HG02798 (cell line): ENCODE measurements around the gene NUDT10.
"Not testable (repeated sequence)": the region's sequence is repeated elsewhere in the genome, so short reads cannot be mapped to it uniquely, and the experiment has no call there.

Experiments used
- ATAC-seq: cut with Tn5 transposase; IDR thresholded peaks from one replicate; pipeline ENCODE4 v1.9.1; 2021; ENCODE audit warnings: mild to moderate bottlenecking; ENCODE audit not compliant: unreplicated experiment, poor library complexity

NUDT10 gene

DNA sequence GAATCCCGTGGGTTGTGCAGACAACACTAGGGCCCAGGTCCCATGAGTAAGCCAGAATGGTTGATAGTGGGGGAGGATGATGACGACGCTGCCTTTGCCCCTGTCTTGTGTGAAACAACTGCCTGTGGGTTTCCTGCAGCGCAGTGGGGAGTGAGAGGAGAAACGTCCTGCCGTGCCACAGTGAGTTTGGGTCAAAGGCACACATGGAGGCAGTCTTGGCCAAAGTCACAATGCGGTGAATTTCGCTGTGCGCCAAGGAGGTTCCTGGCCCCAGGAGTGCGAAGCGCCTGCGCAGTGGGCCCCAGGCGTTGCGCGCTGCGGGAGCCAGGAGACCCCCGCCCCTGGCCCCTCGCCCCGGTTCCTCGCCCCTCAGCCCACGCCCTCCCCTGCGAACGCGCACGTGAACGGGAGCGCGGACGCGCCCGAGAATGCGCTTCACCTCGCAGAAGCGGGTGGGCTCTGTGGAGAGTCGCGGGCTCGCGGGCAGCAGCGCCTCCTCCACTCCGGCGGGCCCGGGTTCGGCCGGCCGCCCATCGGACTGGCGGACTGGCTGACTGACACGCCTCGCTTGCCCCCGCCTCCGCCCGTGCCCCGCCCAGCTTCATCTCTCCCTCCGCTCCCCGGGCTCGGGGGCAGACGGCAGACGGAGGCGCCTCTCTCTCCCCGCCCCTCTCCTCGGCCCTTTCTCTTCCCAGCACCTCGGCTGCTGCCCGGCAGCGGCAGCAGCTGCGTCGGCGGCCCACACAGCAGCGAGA lies at the start of gene NUDT10:
Gene NUDT10, plus strand, starts transcription at position 635 of the 755 bp plus-strand sequence. CDS start 144 bp downstream, outside the sequence.
- no peak for ATAC-seq

DNA sequence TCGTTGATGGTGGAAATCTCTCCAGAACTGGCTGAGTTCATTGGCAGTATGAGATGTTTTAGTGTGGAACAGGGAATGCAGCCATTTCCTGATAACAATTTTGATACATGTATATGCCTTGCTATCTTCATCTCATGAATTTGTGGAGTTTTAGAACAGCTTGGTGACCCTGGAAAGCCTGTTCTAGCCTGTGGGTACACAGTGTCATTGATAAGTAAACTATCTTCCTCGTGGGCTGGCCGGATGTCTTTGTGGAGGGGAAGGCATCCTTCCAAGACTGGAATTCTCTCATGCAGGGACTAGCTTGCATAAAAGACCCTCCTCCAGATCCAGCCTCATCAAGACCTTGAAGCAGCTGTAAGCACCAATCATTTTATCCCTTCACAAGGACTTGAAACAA lies 40.2 kb upstream of the NUDT10 start:
- no peak for ATAC-seq

DNA sequence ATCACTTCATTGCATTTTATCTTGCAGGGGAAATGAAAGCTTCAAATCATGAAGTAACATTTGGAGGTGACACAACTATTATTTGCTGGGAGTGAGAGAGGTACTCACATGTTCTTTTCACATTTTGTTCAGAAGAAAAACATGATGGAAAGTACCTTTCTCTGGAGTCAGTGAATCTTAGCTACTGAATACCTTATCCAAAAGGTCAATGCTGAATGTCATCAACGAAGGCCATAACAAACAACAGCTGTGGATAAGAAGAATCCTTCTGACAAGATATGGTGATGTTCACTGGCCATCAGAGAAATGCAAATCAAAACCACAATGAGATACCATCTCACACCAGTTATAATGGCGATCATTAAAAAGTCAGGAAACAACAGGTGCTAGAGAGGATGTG lies 36.5 kb upstream of the NUDT10 start:
- no peak for ATAC-seq

DNA sequence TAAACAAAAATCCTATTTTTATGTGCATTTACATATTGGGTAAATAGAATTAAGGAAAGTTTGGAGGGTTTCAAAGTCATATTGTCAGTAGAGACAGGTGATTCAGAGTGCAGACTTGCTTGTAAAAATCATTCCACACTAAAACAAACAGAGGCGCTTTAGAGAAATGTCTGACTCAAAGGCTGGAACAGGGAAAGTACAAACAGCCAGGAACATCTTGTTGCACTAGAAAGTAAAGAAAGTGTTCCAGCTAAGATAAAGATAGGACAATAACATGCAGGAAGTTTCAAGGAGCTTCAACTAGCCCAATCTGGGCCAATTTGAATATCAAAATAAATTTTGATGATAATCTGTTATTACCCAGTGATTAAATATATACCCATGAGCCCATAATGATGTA lies 16.4 kb upstream of the NUDT10 start:
- no peak for ATAC-seq

DNA sequence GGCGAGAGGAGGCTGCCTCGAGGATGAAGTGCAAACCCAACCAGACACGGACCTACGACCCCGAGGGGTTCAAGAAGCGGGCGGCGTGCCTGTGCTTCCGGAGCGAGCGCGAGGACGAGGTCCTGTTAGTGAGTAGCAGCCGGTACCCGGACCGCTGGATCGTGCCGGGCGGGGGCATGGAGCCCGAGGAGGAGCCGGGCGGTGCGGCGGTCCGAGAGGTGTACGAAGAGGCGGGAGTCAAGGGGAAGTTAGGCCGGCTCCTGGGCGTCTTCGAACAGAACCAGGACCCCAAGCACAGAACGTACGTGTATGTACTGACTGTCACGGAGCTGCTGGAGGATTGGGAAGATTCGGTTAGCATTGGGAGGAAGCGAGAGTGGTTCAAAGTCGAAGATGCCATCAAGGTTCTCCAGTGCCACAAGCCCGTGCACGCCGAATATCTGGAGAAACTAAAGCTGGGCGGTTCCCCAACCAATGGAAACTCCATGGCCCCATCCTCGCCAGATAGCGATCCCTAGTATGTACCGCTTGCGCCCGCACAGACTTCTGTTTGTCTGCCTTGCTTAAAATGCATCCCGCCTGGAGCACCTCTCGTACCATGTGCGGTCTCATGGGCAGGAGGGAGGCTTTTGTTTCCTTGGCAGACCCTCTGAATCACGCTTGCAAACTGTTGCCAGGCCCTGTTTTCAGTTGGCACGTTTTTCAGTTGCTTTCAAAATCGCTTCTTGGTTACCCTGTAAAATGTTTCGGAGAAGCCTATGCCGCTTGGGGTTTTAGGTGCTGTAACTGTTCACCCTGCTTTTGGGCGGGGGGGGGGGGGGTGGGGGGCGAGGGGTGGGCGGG lies 542 bp downstream of the NUDT10 start:
- ATAC-seq, result not testable (repeated sequence)

DNA sequence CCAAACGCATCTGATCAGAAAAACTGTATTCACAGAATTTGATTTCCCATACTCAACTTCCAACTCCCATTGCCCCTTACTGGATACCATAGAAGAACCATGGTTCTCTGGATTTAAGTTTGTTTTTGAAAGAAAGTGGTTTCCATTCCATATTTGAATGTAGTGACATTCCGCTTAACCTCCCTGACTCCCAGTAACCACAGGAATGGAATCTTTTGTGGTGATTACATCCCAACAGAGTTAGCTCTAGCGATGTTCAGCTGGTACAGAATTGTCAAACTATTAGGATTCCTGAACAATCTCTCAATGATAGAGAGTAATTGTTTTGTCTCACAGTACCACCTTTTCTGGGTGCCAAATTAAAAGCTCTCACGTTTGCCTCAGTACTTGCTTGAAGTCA lies 1.7 kb downstream of the NUDT10 start:
- no peak for ATAC-seq

DNA sequence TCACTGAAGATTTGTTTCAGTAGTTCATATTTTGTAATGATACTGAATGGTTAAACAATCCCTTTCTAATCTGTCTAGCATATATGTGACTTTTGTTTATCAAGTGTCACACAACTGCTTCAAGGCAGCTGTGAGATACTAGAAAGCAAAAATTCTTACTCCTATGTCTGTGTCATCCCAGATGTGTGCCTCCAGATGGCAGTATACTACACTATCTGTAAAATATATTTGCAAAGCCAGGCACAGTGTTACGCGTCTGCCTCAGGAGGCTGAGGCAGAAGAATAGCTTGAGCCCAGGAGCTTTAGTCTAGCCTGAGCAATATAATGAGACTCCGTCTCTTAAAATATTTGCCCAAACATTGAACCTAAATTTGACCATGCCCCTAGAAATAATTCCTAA lies 4.0 kb downstream of the NUDT10 start:
- peak; percentile 53 for ATAC-seq

DNA sequence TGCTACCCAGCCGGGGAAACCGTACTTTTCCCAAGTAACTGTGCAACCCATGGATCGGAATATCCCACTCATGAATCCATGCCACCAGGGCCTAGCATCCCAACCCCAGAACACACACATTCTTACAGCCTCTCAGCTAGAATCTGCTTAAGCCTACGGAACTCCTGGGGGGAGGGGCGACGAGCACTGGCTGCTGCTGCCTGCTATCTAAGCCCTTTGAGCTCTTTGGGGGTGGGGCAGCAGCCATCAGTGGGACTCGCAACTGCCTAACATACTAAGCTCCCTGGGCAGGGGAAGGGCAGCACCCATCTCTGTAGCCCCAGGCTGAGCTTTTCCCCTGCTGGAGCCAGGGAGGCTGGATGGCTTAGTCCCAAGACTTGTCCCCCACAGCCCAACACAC lies 28.6 kb downstream of the NUDT10 start:
- no peak for ATAC-seq

DNA sequence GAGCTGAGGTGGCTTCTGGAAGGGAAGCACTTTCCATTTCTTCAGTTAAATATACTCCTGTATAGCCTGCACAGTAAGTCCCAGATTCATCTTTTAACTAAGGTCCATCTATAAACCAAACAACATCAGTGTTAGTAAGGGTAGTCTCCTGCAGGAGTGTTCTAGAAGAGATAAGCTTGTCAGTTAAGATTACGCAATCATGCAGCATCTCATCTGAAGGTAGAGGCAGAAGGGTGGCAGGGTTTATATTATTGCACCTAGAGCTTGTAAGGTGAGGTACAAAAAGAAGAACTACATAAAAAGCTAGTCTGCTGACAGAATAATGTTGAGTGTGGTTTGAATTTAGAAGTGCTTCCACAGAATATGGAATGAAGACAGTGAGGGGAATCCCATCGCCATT lies 44.0 kb downstream of the NUDT10 start:
- ATAC-seq, result no peak
